Fibroblast of villous mesenchyme (primary cell): ENCODE data around the gene SARS2. TPM values are rescaled to one million over a fixed set of nuclear protein-coding genes. Genes with fewer than 3 reads are reported as not detected.

Experiments
- DNase-seq: peaks from one replicate; pipeline ENCODE4 v3.0.0-alpha.2; 2010; ENCODE audit warnings: low read depth
- H3K4me3 ChIP-seq: 2 replicates; pipeline ENCODE4 v1.5.1; 2011; ENCODE audit warnings: low read depth, mild to moderate bottlenecking, low read length
- total RNA-seq: library from RNA; depleted of rRNA; stranded (reverse); fragments of >200 nt; gene quantifications from 2 replicates; pipeline ENCODE4 v1.2.3, GENCODE V29; 2012
- TF ChIP-seq, protein P1 (sequence below): IDR thresholded peaks from 2 replicates; pipeline ENCODE4 v1.5.1; 2012; ENCODE audit warnings: low read depth, mild to moderate bottlenecking, low read length; ENCODE audit not compliant: insufficient read depth

The SARS2 gene
- 19.0 and 23.8 TPM in 2 replicates for total RNA-seq

GRCh38 chr19:38929929-38930775, at the start of gene SARS2:
TSS of gene SARS2 (minus strand) at chr19:38930763. CDS start at chr19:38930736, 27 bp downstream.
- DNase-seq: peak; percentile 96
- TF ChIP-seq, protein P1, sequence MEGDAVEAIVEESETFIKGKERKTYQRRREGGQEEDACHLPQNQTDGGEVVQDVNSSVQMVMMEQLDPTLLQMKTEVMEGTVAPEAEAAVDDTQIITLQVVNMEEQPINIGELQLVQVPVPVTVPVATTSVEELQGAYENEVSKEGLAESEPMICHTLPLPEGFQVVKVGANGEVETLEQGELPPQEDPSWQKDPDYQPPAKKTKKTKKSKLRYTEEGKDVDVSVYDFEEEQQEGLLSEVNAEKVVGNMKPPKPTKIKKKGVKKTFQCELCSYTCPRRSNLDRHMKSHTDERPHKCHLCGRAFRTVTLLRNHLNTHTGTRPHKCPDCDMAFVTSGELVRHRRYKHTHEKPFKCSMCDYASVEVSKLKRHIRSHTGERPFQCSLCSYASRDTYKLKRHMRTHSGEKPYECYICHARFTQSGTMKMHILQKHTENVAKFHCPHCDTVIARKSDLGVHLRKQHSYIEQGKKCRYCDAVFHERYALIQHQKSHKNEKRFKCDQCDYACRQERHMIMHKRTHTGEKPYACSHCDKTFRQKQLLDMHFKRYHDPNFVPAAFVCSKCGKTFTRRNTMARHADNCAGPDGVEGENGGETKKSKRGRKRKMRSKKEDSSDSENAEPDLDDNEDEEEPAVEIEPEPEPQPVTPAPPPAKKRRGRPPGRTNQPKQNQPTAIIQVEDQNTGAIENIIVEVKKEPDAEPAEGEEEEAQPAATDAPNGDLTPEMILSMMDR: peak; percentile 99
- H3K4me3 ChIP-seq: peak within 1 kb of the TSS; percentile 86

GRCh38 chr19:38979812-38980211, 49.2 kb upstream of the SARS2 start:
- no peak for DNase-seq
- TF ChIP-seq, protein P1: no peak
- no peak overlapping the region for H3K4me3 ChIP-seq

DNA sequence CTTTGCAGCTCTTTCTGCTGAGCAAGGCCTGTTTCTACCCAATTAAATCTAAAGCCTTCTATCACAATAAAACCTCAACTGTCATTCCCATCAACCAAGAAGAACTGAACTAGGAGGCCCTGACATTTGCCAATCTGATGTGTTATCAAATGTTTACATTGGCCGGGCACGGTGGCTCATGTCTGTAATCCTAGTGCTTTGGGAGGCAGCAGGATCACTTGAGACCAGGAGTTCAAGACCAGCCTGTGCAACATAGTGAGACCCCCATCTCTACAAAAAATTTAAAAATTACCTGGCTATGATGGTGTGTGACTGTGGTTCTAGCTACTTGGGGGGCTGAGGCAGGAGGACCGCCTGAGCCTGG, 47.7 kb upstream of the SARS2 start:
- no peak for DNase-seq
- TF ChIP-seq, protein P1: no peak
- H3K4me3 ChIP-seq: no peak overlapping the region

GRCh38 chr19:38977445-38978325, 47.1 kb upstream of the SARS2 start:
- TF ChIP-seq, protein P1: no peak
- H3K4me3 ChIP-seq: no peak overlapping the region
- no peak for DNase-seq

DNA sequence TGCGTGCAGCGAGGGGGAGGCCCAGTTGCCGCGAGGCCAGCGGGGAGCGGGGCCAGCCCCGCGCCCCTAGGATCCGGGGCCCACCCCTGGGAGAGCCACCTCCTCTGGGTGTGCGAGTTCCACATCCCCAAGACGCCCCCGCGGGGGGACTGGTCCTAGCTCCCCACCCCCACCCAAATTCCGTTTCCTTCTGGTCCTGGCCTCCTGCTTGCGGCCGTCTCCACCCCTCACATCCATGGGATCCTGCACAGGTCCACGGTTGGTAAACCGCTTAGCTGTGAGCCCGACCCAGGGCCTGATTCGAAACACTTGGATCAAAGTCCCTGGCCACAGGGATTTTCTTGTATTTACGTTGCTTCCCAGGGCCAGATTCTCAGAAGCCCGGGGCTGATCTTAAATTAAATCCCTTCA, 45.3 kb upstream of the SARS2 start:
- peak overlapping the region; percentile 64 for H3K4me3 ChIP-seq
- peak; percentile 50 for DNase-seq
- TF ChIP-seq, protein P1: no peak

GRCh38 chr19:38975214-38975860, 44.8 kb upstream of the SARS2 start, which contains the start of gene FBXO17:
TSS of gene FBXO17 (minus strand) at chr19:38975742. CDS start at chr19:38950319, 25,423 bp downstream.
- TF ChIP-seq, protein P1: no peak
- peak; percentile 64 for DNase-seq
- H3K4me3 ChIP-seq: peak within 1 kb of the TSS; percentile 70
